HL-60 (cell line): Measurements from ENCODE around the gene PTPRU.

Source experiments
- CTCF ChIP-seq: IDR thresholded peaks from one replicate; pipeline ENCODE4 v1.5.1; 2011; ENCODE audit warnings: low read length, control low read depth, inconsistent platforms; ENCODE audit not compliant: insufficient read depth
- POLR2AphosphoS5 ChIP-seq: IDR thresholded peaks from 2 replicates; pipeline ENCODE4 v1.6.1; 2012; ENCODE audit warnings: low read depth

- TF ChIP-seq POLR2AphosphoS5 (no peak), CTCF (no peak)
Observed at GRCh38 chr1:29343476-29343875, 107.2 kb downstream of the PTPRU start.
